ENCODE data around the gene SPATA9. TPM values are rescaled to one million over a fixed set of nuclear protein-coding genes. Genes with fewer than 3 reads are reported as not detected.
A peak's percentile ranks its signal among the peaks of the same experiment; 100 is the strongest.

Gene SPATA9
- total and polyA plus RNA-seq, 2 of the 13 experiments (the other 11 are each of a cell fraction or from before 2014, with no cell fraction given), result not detected

DNA sequence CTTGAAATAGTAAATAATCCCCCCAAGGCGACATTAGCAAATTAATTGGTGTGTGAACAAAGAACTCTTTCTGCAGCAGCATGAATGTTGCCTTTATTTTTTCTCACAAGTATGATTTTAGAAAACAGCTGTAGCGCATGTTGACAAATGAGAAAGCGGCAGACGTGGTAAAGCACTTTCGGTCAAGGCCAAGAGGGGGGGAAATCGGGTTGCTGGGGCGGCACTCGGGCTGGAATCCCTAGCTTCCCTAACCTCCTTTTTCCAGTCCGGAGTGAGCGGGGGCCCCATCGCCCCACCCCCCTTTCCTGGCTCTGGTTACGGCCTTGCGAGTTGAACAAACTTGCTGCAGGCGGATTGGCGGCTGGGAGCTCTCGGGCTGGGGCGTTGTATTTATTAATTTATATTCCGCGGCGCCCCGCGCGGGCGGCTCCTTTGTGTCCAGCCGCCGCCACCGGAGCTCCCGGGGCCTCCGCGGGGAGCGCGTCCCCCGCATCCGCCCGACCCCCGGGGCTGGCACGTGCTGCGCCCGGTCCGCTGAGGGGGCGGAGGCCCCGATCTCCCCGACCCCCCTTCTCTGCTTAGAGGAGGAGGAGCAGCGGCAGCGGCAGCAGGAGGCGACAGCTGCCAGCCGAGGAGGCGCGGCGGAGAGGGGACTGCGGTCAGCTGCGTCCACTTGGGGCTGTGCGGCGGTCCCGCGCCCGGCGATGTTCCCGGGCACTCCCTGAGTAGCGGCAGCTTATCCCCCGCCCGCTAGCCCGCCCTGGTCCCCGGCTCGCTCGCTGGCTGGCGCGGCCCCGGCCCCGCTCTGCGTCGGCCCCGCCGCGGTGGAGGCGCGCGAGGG is 48.2 kb upstream of the SPATA9 start, which contains the start of gene RHOBTB3 (continued):
- peak; percentile 78 for TF ChIP-seq ZNF281 (CRISPR knock-in tag; IDR thresholded peaks at IDR 0.05; ENCODE audit: borderline replicate concordance)
- TF ChIP-seq HES4 (CRISPR knock-in tag; IDR thresholded peaks at IDR 0.05; ENCODE audit: borderline replicate concordance), result peak; percentile 69; the same call in 1 of the 2 replicates
- peak; percentile 49 for TF ChIP-seq AGO2 (optimal IDR thresholded peaks at IDR 0.05; ENCODE audit: low read depth, low read length)
- no peak for TF ChIP-seq ZNF850 (CRISPR knock-in tag; conservative IDR thresholded peaks at IDR 0.05)
- TF ChIP-seq HMGXB4 (CRISPR knock-in tag; IDR thresholded peaks at IDR 0.05; ENCODE audit: borderline replicate concordance in 1 of 2, low read depth in 1 of 2), result peak; percentile 47 to 69; a peak in 2 of 4 replicates
- TF ChIP-seq ZMYM4 (CRISPR knock-in tag; IDR thresholded peaks at IDR 0.05), result no peak; the same call in 1 of the 2 replicates
- TF ChIP-seq MEF2D (CRISPR knock-in tag; IDR thresholded peaks at IDR 0.05), result no peak
- TF ChIP-seq GATAD1 (CRISPR knock-in tag; IDR thresholded peaks at IDR 0.05), result no peak
- 0 out of 2 replicates have a peak, but pooled peaks have one; percentile 23 for TF ChIP-seq SMAD3 (CRISPR knock-in tag; IDR thresholded peaks at IDR 0.05)
- no peak for TF ChIP-seq ISX (CRISPR knock-in tag; conservative IDR thresholded peaks at IDR 0.05)
- TF ChIP-seq, protein P1, sequence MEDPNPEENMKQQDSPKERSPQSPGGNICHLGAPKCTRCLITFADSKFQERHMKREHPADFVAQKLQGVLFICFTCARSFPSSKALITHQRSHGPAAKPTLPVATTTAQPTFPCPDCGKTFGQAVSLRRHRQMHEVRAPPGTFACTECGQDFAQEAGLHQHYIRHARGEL (CRISPR knock-in tag; IDR thresholded peaks at IDR 0.05), result no peak
- TF ChIP-seq CEBPG (CRISPR knock-in tag; IDR thresholded peaks at IDR 0.05), result no peak
- no peak for TF ChIP-seq ZNF20 (CRISPR knock-in tag; IDR thresholded peaks at IDR 0.05)
- TF ChIP-seq, protein P2, sequence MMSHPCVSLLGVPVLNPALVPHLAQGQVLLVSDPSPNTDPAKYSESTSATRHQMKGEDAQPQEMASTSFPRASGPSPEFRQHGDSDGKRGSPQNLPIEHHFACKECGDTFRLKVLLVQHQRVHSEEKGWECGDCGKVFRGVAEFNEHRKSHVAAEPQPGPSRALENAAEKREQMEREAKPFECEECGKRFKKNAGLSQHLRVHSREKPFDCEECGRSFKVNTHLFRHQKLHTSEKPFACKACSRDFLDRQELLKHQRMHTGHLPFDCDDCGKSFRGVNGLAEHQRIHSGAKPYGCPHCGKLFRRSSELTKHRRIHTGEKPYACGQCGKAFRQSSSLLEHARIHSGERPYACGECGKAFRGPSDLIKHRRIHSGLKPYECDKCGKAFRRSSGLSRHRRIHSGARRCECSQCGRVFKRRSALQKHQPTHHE (CRISPR knock-in tag; IDR thresholded peaks at IDR 0.05; ENCODE audit: borderline replicate concordance), result 0 out of 2 replicates have a peak, but pooled peaks have one; percentile 4
- 0 out of 2 replicates have a peak, but pooled peaks have one; percentile 23 for TF ChIP-seq HNRNPL (IDR thresholded peaks at IDR 0.05; ENCODE audit: low read depth, low read length)
- peak; percentile 56; the same call in 1 of the 2 replicates for TF ChIP-seq FOXC1 (CRISPR knock-in tag; IDR thresholded peaks at IDR 0.05; ENCODE audit: borderline replicate concordance)
- TF ChIP-seq ZXDC (CRISPR knock-in tag; IDR thresholded peaks at IDR 0.05), result no peak
